HG02981 (cell line): ENCODE measurements around the gene DPP3.

Experiments used
- ATAC-seq: cut with Tn5 transposase; IDR thresholded peaks from one replicate; pipeline ENCODE4 v1.9.1; 2021; ENCODE audit warnings: mild to moderate bottlenecking, moderate library complexity; ENCODE audit not compliant: unreplicated experiment

The DPP3 gene

GRCh38 chr11:66464916-66465315, 15.3 kb upstream of the DPP3 start:
- ATAC-seq = no peak

- ATAC-seq = no peak
Measured at GRCh38 chr11:66465373-66466224, 14.6 kb upstream of the DPP3 start.

- peak; percentile 83 for ATAC-seq
Measured at GRCh38 chr11:66466225-66467033, 13.8 kb upstream of the DPP3 start, which contains the start of gene PELI3. Gene PELI3, plus strand, starts transcription at chr11:66466905. Its CDS starts 1,224 bp downstream, at chr11:66468129.

GRCh38 chr11:66467034-66467659, 13.1 kb upstream of the DPP3 start:
- ATAC-seq = peak; percentile 27

GRCh38 chr11:66467756-66468155, 12.5 kb upstream of the DPP3 start:
- no peak for ATAC-seq

GRCh38 chr11:66468691-66469090, 11.5 kb upstream of the DPP3 start:
- no peak for ATAC-seq

- no peak for ATAC-seq
Measured at GRCh38 chr11:66469441-66469840, 10.8 kb upstream of the DPP3 start.

- no peak for ATAC-seq
Measured at GRCh38 chr11:66470015-66470414, 10.2 kb upstream of the DPP3 start.

- ATAC-seq = no peak
Measured at GRCh38 chr11:66471142-66471541, 9.1 kb upstream of the DPP3 start.

GRCh38 chr11:66472054-66472453, 8.2 kb upstream of the DPP3 start:
- ATAC-seq = no peak

GRCh38 chr11:66473167-66473566, 7.1 kb upstream of the DPP3 start:
- ATAC-seq = no peak

GRCh38 chr11:66473608-66474515, 6.4 kb upstream of the DPP3 start:
- ATAC-seq = no peak

- no peak for ATAC-seq
Measured at GRCh38 chr11:66475349-66476172, 4.7 kb upstream of the DPP3 start.

GRCh38 chr11:66476173-66476840, 3.9 kb upstream of the DPP3 start:
- no peak for ATAC-seq

GRCh38 chr11:66476841-66477251, 3.4 kb upstream of the DPP3 start:
- no peak for ATAC-seq

- no peak for ATAC-seq
Measured at GRCh38 chr11:66477263-66478201, 2.7 kb upstream of the DPP3 start.

GRCh38 chr11:66478729-66479393, 1.4 kb upstream of the DPP3 start:
- ATAC-seq = no peak
